ENCODE results near the gene ATG7. TPM values are rescaled to one million over a fixed set of nuclear protein-coding genes. Genes with fewer than 3 reads are reported as not detected.

ATG7 gene
- polyA plus RNA-seq, 1 donor (not counting 4 experiments of a cell fraction or from before 2014, with no cell fraction given), result 27.9 TPM

- Histone ChIP-seq H3K36me3 (ENCODE audit: control insufficient read depth in 2 of 2, extremely low read depth in 1 of 2, insufficient read depth in 2 of 2, low read length in 2 of 2) (peaks cover 2 to 5% of the 10 kb centered on the region in 2 experiments), H3K27me3 (ENCODE audit: control insufficient read depth, extremely low read depth, insufficient read depth, low read length) (no peaks in the 10 kb centered on the region), H4K20me1 (ENCODE audit: control insufficient read depth, extremely low read depth, insufficient read depth, low read length) (no peaks in the 10 kb centered on the region), H3K9ac (ENCODE audit: control insufficient read depth, extremely low read depth, insufficient read depth, low read length) (peak overlapping the region; percentile 40), H3K9me3 (ENCODE audit: control insufficient read depth, low read depth, low read length) (no peaks in the 10 kb centered on the region), H3K4me2 (ENCODE audit: control insufficient read depth, extremely low read depth, insufficient read depth, low read depth, low read length) (peak overlapping the region; percentile 69), H3K27ac (ENCODE audit: control insufficient read depth, insufficient read depth, low read length) (peak overlapping the region; percentile 85), H3K4me1 (ENCODE audit: control insufficient read depth, extremely low read depth, insufficient read depth, low read length) (peaks cover 54% of the 10 kb centered on the region), H2AFZ (ENCODE audit: control insufficient read depth, low read length) (no peak overlapping the region), H3K79me2 (ENCODE audit: control insufficient read depth, insufficient read depth, low read length) (peaks cover 14% of the 10 kb centered on the region), H3K4me3 (ENCODE audit: control insufficient read depth in 2 of 3, extremely low read depth in 1 of 3, insufficient read depth in 2 of 3, low read depth in 1 of 3, low read length in 3 of 3) (no peak overlapping the region), H3K9me1 (ENCODE audit: control insufficient read depth, extremely low read depth, insufficient read depth, low read length) (no peaks in the 10 kb centered on the region)
- FAIRE-seq (no peak), DNase-seq (ENCODE audit: low read depth, low spot score) (no peak)
- no peak for TF ChIP-seq EZH2 (IDR thresholded peaks at IDR 0.05; ENCODE audit: low read length)
- no peak for TF ChIP-seq CTCF (optimal IDR thresholded peaks at IDR 0.05 in 1 of 3, IDR thresholded peaks at IDR 0.05 in 1 of 3, conservative IDR thresholded peaks at IDR 0.05 in 1 of 3; ENCODE audit: extremely low read depth in 1 of 3, insufficient read depth in 2 of 3, low read length in 3 of 3)
- dilution Hi-C loops (cut with MboI; ENCODE audit: extremely low pct_ligation_motif_present, low sequenced_read_pairs), result no loop called here
Measured at GRCh38 chr3:11287404-11287803, 15.2 kb downstream of the ATG7 start.

GRCh38 chr3:11288021-11288491 is 15.9 kb downstream of the ATG7 start:
- Histone ChIP-seq H3K9ac (ENCODE audit: control insufficient read depth, extremely low read depth, insufficient read depth, low read length) (peak overlapping the region; percentile 72), H3K27ac (ENCODE audit: control insufficient read depth, insufficient read depth, low read length) (peak overlapping the region; percentile 85), H3K36me3 (ENCODE audit: control insufficient read depth in 2 of 2, extremely low read depth in 1 of 2, insufficient read depth in 2 of 2, low read length in 2 of 2) (peaks cover 2 to 5% of the 10 kb centered on the region in 2 experiments), H3K79me2 (ENCODE audit: control insufficient read depth, insufficient read depth, low read length) (peaks cover 14% of the 10 kb centered on the region), H3K4me3 (ENCODE audit: control insufficient read depth in 2 of 3, extremely low read depth in 1 of 3, insufficient read depth in 2 of 3, low read depth in 1 of 3, low read length in 3 of 3) (peak overlapping the region in 2 of 3 experiments; percentile 13 to 37), H3K9me3 (ENCODE audit: control insufficient read depth, low read depth, low read length) (no peaks in the 10 kb centered on the region), H3K27me3 (ENCODE audit: control insufficient read depth, extremely low read depth, insufficient read depth, low read length) (no peaks in the 10 kb centered on the region), H2AFZ (ENCODE audit: control insufficient read depth, low read length) (no peak overlapping the region), H3K4me1 (ENCODE audit: control insufficient read depth, extremely low read depth, insufficient read depth, low read length) (peaks cover 51% of the 10 kb centered on the region), H4K20me1 (ENCODE audit: control insufficient read depth, extremely low read depth, insufficient read depth, low read length) (no peaks in the 10 kb centered on the region), H3K4me2 (ENCODE audit: control insufficient read depth, extremely low read depth, insufficient read depth, low read depth, low read length) (peak overlapping the region; percentile 69), H3K9me1 (ENCODE audit: control insufficient read depth, extremely low read depth, insufficient read depth, low read length) (no peaks in the 10 kb centered on the region)
- FAIRE-seq, result no peak
- DNase-seq (ENCODE audit: low read depth, low spot score), result no peak
- dilution Hi-C loops (cut with MboI; ENCODE audit: extremely low pct_ligation_motif_present, low sequenced_read_pairs), result no loop called here
- TF ChIP-seq CTCF (optimal IDR thresholded peaks at IDR 0.05 in 1 of 3, IDR thresholded peaks at IDR 0.05 in 1 of 3, conservative IDR thresholded peaks at IDR 0.05 in 1 of 3; ENCODE audit: extremely low read depth in 1 of 3, insufficient read depth in 2 of 3, low read length in 3 of 3) (no peak), EZH2 (IDR thresholded peaks at IDR 0.05; ENCODE audit: low read length) (no peak)

All from keratinocyte (primary cell).